GM12873 (cell line): ENCODE data around the gene CHI3L2.

ENCODE experiments used
- TF ChIP-seq, protein P1 (sequence below): IDR thresholded peaks from 2 replicates; pipeline ENCODE4 v1.5.1; 2012; ENCODE audit warnings: low read depth, mild to moderate bottlenecking, moderate library complexity, low read length, control low read depth; ENCODE audit not compliant: insufficient read depth; ENCODE audit errors: missing control alignments

CHI3L2 gene

DNA sequence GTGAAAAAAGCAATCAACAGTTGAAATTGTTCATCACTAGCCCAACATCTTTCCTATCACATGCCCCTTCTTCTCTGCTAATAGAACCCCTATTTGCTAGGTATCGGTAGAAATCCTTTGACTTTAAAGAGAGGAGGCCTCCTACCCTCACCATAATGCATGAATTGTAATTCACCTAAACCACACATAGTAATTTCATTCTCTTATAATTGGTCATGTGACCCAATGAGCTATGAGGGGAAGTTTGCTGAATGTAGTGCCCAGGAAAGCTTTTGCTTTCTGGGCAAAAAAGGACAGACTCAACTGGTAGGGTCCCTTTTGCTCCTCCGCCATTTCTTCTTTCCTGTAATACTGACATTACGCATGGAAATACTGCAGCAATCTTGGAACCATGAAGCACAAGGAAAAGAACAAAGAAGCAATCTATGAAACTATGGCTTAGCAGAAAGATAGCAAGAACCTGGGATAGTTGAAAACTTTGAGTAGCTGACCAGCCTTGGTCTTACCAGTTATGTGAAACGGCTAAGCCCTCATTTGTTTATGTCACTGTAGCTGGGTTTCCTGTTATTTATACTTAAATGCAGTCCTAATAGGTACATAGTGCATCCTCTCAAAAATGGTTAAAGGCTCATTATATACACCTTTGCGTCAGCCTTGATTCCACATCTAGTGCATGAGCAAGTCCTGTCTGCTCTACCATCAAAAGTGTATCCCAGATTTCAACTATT lies 10.2 kb upstream of the CHI3L2 start:
- TF ChIP-seq, protein P1, sequence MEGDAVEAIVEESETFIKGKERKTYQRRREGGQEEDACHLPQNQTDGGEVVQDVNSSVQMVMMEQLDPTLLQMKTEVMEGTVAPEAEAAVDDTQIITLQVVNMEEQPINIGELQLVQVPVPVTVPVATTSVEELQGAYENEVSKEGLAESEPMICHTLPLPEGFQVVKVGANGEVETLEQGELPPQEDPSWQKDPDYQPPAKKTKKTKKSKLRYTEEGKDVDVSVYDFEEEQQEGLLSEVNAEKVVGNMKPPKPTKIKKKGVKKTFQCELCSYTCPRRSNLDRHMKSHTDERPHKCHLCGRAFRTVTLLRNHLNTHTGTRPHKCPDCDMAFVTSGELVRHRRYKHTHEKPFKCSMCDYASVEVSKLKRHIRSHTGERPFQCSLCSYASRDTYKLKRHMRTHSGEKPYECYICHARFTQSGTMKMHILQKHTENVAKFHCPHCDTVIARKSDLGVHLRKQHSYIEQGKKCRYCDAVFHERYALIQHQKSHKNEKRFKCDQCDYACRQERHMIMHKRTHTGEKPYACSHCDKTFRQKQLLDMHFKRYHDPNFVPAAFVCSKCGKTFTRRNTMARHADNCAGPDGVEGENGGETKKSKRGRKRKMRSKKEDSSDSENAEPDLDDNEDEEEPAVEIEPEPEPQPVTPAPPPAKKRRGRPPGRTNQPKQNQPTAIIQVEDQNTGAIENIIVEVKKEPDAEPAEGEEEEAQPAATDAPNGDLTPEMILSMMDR: no peak

DNA sequence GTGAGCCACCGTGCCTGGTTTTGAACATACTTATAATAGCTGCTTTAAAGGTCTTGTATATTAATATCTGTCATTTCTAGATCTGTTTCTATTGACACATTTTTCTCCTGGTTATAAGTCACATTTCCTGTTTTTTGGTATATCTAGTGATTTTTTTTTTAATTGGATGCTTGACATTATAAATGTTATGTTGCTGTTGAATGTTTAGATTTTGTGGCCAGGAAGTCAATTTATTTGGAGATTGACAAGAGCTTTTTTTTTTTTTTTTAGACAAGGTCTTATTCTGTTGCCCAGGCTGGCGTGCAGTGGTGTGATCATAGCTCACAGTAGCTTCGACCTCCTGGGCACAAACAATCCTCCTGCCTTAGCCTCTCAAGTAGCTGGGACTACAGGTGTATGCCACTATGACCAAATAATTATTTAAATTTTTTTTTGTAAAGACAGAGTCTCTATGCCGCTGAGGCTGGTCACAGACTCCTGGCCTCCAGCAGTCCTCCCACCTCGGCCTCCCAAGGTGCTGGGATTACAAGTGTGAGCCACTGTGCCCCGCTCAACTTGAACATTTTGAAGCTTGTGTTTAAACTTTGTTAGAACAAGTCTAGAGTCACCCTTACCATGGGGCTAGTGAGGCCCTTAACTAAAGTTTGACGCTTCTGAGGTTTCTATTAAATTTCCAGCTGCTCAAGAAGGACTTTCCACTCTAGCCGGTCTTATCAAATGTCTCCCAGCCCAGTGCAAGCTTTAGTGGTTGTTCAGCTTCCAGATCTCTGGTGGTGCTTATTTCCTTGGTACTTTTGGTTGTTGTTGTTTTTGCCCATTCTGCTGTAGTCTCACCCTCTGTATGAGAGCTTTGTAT lies 8.6 kb upstream of the CHI3L2 start:
- TF ChIP-seq, protein P1: no peak

DNA sequence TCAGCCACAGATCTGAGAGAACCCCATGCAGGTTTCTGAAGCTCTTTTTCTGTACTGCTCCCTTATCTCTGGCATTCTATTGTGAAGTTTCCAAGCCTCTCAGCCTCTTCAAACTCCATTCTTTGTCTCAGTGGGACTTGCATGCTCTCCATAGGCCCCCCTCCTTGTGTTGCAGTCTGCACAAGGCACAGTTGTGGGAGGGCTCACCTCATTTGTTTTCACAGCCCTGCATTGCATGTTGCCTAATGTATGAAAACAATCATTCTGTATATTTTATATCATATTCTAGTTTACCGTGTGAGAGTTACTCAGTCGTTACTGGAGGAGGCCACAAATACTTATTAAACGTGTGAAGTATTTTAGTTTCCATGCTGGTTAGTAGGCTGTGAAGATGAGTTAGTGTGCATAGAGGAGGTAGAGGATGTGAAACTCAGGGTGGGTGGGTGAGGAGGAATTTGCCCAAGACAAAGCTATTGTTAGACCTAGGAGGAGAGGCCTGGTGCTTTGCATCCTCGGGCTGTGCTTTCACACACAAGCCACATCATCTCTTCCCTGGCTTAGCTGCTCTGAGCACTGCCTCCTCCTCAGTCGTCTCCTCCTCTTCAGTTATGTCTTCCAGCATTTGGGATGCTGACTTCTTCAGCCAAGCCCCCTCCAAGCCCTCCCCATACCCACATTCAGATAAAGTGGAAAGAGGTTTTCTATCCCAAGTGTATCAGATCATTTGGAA lies 7.8 kb upstream of the CHI3L2 start:
- TF ChIP-seq, protein P1: no peak

DNA sequence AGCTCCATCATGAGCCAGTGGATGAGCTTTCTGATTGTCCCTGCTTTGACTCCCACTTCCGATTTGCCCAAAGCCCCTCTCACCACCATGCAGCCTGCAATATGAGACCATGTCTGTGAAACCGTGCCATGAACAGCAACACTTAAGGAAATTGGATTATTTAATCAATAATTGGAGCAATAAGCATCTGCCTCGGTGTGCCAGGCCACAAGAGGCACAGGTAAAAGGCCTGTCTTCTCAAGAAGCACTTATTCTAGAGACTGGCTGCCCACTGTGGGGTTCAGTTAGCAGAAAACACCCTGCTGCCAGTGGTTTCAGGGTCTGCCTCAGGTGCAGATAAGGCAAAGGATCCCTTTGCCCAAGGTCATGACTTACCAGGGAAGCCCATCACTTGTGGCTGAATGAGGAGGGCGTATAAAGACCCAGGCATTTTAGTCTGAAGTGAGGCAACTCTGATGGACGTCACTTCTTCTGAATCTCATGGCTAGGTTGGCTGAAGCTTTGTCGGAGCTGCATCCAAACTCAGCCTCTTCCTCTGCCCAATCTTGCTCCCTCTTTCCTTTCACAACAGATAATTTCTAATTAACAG lies 7.1 kb upstream of the CHI3L2 start:
- TF ChIP-seq, protein P1: no peak

DNA sequence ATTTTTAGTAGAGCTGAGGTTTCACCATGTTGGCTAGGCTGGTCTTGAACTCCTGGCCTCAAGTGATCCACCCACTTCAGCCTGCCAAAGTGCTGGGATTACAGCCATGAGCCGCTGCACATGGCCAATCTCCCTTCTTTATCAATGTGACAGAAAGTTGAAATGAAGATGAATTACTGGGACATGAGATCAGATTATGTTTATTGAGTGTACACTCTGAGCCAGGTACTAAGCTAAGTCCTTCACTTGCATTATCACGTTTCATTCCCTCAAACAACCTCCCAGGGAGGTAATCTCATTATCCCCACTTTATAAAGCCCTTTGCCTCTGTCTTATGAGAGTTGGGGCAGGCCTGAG lies 6.3 kb upstream of the CHI3L2 start:
- TF ChIP-seq, protein P1: no peak

DNA sequence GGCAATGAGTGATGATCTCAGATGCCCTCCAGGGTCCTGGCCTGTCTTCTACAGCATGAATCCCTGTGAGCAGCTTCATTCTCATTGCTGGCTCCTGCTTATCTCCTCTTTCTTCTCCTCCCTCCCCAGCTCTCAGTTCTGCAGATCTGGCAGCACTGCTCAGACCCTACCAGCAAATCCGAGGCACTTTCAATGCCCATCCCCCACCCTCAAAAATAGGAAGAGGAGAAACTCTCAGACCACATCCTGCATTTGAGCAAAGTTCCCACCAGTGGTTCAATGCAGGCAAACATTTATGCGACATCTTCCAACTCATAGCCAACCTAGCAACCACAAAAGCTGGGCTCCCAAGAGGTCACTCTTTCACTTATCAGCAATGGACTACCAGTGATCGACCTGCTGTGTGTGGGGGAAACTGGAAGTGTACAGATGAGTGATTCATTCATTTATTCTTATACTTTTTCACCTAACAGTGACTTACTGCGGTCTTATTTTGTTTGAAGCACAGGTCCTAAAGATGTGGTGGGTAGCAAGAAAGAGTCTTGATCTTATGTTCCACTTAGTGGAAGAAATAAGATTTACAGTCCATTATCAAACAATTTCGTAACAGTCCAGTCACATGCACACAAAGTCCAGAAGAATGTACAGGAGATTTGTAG lies 5.8 kb upstream of the CHI3L2 start:
- TF ChIP-seq, protein P1: peak; percentile 21
